H1 (cell line): Measurements from ENCODE around the gene TRIM47. TPM values are rescaled to one million over a fixed set of nuclear protein-coding genes. Genes with fewer than 3 reads are reported as not detected.

Source experiments
- BCL11A ChIP-seq, 2 experiments: IDR thresholded peaks; one replicate each; pipeline ENCODE4 v1.6.1; 2011; ENCODE audit warnings: low read depth in 2 of 2, low read length in 2 of 2, mild to moderate bottlenecking in 2 of 2
- CEBPB ChIP-seq: IDR thresholded peaks from 2 replicates; pipeline ENCODE4 v1.6.1; 2012; ENCODE audit warnings: low read depth, low read length
- CREB1 ChIP-seq: IDR thresholded peaks from 2 replicates; pipeline ENCODE4 v1.6.1; 2012; ENCODE audit warnings: inconsistent platforms
- E2F6 ChIP-seq: IDR thresholded peaks from 2 replicates; pipeline ENCODE4 v1.6.1; 2012; ENCODE audit warnings: inconsistent platforms
- EGR1 ChIP-seq: IDR thresholded peaks from 2 replicates; pipeline ENCODE4 v1.6.1; 2011; ENCODE audit warnings: low read depth, low read length, borderline replicate concordance
- EZH2 ChIP-seq: fragments of 200-600 bp; sonication (generic); IDR thresholded peaks from 2 replicates; pipeline ENCODE4 v1.7.1; 2012; ENCODE audit warnings: low read depth, mild to moderate bottlenecking, moderate library complexity, low read length, inconsistent platforms; ENCODE audit not compliant: severe bottlenecking
- FOSL1 ChIP-seq: IDR thresholded peaks from 2 replicates; pipeline ENCODE4 v1.6.1; 2011; ENCODE audit warnings: mild to moderate bottlenecking, low read depth, low read length, moderate library complexity; ENCODE audit not compliant: insufficient read depth
- GABPA ChIP-seq: IDR thresholded peaks from 2 replicates; pipeline ENCODE4 v1.6.1; 2011; ENCODE audit warnings: mild to moderate bottlenecking, low read length, moderate library complexity, borderline replicate concordance; ENCODE audit not compliant: insufficient read depth
- polyA plus RNA-seq, 7 experiments: library from polyadenylated mRNA; depleted of rRNA in 3 of 7; stranded (reverse) in 5 of 7; unstranded in 2 of 7; fragments of >200 nt in 5 of 7; fragments of 200-250 nt in 2 of 7; gene quantifications; 1 replicate in 5 of 7; 2 replicates in 1 of 7; 4 replicates in 1 of 7; pipeline versions ENCODE4 v1.2.1 to v1.2.3, GENCODE V29; 2011 to 2013; ENCODE audit warnings: missing spikeins in 2 of 7, mixed read lengths in 2 of 7
- total RNA-seq: library from RNA; stranded (reverse); fragmentation: NEBNext Ultra II Directional; extraction: Animal tissue kit (Norgen Biotek cat#: 25700); gene quantifications from 2 replicates; pipeline ENCODE4 v1.2.1, GENCODE V29; 2021

The TRIM47 gene
- total and polyA plus RNA-seq, 2 of the 8 experiments (the other 6 are each of a cell fraction or from before 2014, with no cell fraction given): 6.3 to 6.4 TPM

- TF ChIP-seq E2F6 (no peak), EGR1 (no peak), BCL11A (IDR thresholded peaks at IDR 0.05; ENCODE audit: low read depth in 2 of 2, low read length in 2 of 2) (no peak), GABPA (no peak), CEBPB (no peak), FOSL1 (no peak), EZH2 (no peak), CREB1 (no peak)
These were observed 15.1 kb upstream of the TRIM47 start (continued) for GRCh38 chr17:75893305-75894048.
